Mucosa of descending colon (tissue), 3 donors: ENCODE data around the gene DCHS2. TPM values are rescaled to one million over a fixed set of nuclear protein-coding genes. Genes with fewer than 3 reads are reported as not detected.
A peak's percentile ranks its signal among the peaks of the same experiment; 100 is the strongest.

Source experiments
- ATAC-seq: fragments of 200-7000 bp; cut with Tn5 transposase; one replicate; pipeline ENCODE4 v1.9.1; 2020; ENCODE audit warnings: mild to moderate bottlenecking, moderate library complexity
- DNase-seq, 3 donors: peaks; one replicate each; pipeline ENCODE4 v3.0.0-alpha.2; 2020
- H3K36me3 ChIP-seq: fragments of 200-600 bp; one replicate; pipeline ENCODE4 v1.8.0; 2021; ENCODE audit warnings: low read depth, mild to moderate bottlenecking
- H3K4me1 ChIP-seq: fragments of 200-600 bp; one replicate; pipeline ENCODE4 v1.8.0; 2021; ENCODE audit warnings: low read depth, mild to moderate bottlenecking
- H3K4me3 ChIP-seq: fragments of 200-600 bp; one replicate; pipeline ENCODE4 v1.8.0; 2021; ENCODE audit warnings: mild to moderate bottlenecking
- H3K9me3 ChIP-seq: fragments of 200-600 bp; one replicate; pipeline ENCODE4 v1.8.0; 2021; ENCODE audit warnings: mild to moderate bottlenecking
- CTCF ChIP-seq: fragments of 200-600 bp; IDR thresholded peaks from one replicate; pipeline ENCODE4 v1.8.0; 2022; ENCODE audit warnings: antibody characterized with exemption, mild to moderate bottlenecking
- intact Hi-C, 2 donors: fragments of 100-400 bp; cut with DNase I in 1 of 2; cut with micrococcal nuclease in 1 of 2; formaldehyde crosslinking; loops; one replicate each; pipeline versions ENCODE4 v1.11.0 to v1.11.1; 2022; cut with DNase I, micrococcal nuclease
- total RNA-seq, 3 donors: library from RNA; stranded (reverse); fragmentation: NEBNext Ultra II Directional in 2 of 3; extraction: Animal tissue kit (Norgen Biotek cat#: 25700) in 2 of 3; gene quantifications; one replicate each; pipeline versions ENCODE4 v1.2.1 to v1.2.4, GENCODE V29; 2021 to 2023
- donor health status: DM: no; HTN: no; CAD: no; lungs with moderate emphysema.
- donor health status: DM: no; HTN: no; CAD: no.
- donor health status: DM: no; HTN: yes; CAD: no.

Gene DCHS2
- total RNA-seq, 3 donors from 2014 or later = 0.58 to 9.6 (median 1.1) TPM

DNA sequence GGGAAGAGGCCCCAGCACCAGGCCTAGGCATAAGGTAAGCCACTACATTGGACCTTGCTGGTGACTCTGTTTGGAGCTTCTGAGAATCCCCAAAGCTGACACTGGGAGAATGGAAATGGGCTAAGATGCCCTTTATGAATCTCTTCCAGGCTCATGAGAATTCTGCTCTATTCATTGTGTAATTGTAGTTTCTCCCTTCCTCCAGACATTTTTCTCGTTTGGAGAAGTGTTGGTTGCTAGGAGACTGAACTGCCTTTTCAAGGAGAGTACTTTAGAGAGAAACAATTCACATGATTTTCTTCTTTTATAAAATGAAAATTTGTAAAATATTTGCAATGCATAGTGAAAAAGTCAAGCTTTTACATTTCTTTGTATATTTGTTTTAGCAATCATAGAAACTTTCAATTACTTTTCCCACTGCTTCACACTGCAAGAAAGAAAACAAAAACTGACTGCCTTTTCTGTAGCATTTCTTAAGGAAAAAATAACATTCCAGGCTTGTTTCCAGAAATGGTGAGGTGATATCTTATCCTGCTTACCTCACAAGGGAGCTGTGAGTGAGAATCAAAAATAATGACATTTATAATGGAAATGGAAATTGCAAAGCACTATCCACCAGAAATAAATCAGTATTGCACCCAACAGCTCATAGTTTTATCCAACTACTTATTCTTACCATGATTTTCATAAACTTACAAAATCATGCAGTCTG is 24.9 kb upstream of the DCHS2 start:
- Histone ChIP-seq H3K4me3 (no peak overlapping the region), H3K4me1 (no peaks in the 10 kb centered on the region), H3K9me3 (no peaks in the 10 kb centered on the region), H3K36me3 (no peaks in the 10 kb centered on the region)
- no peak for TF ChIP-seq CTCF
- ATAC-seq (no peak), DNase-seq (no peak)
- intact Hi-C loops = no loop called here

DNA sequence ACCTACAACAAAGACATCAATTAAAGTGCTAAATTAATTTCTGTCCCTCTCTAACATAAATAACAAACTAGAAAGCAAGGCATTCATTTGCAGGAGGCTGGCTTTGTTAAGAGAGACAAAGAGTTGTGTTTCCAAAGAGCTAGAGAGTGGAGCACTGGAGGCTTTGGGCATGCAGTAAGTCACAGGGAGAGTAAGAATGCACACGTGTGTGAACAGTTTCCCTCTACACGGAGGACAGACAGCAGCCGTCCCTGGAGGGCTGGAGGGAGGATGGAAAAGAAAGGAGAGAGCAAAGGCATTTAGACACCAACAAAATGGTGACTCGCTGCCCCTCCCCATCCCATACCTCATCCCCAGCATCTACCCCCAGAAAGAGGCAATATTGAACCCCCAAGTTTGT is 20.4 kb upstream of the DCHS2 start:
- no peak for TF ChIP-seq CTCF
- intact Hi-C loops = no loop called here
- no peak for DNase-seq
- no peaks in the 10 kb centered on the region for H3K36me3 ChIP-seq
- H3K4me3 ChIP-seq = no peak overlapping the region
- no peak for ATAC-seq
- H3K9me3 ChIP-seq = no peaks in the 10 kb centered on the region
- no peaks in the 10 kb centered on the region for H3K4me1 ChIP-seq

DNA sequence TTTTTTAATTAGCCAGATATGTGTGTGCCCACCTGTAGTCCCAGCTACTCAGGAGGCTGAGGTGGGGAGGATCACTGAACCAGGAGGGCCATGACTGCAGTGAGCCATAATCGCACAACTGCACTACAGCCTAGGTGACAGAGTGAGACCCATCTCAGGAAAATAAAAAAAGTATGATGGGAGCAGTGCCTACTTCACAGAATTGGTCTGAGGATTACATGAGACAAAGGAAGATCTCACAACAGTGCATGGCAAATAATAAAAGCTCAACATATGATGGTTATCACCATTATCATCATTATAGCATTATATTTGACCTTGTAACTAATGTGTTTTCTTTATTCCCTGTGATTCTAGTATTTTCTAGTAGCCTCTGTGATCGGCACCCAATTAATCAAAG is 19.9 kb upstream of the DCHS2 start:
- Histone ChIP-seq H3K36me3 (no peaks in the 10 kb centered on the region), H3K4me3 (no peak overlapping the region), H3K9me3 (no peaks in the 10 kb centered on the region), H3K4me1 (no peaks in the 10 kb centered on the region)
- intact Hi-C loops = no loop called here
- TF ChIP-seq CTCF = no peak
- ATAC-seq (no peak), DNase-seq (no peak)

- ATAC-seq = no peak
- Histone ChIP-seq H3K36me3 (no peaks in the 10 kb centered on the region), H3K9me3 (no peaks in the 10 kb centered on the region), H3K4me1 (no peaks in the 10 kb centered on the region), H3K4me3 (no peak overlapping the region)
- intact Hi-C loops = loop anchor here in 1 of 2 donors (5.0 kb wide), 1 partner anchor 110 kb away; no protein-coding TSS in a partner anchor
- DNase-seq = no peak
- TF ChIP-seq CTCF = no peak
Measured at GRCh38 chr4:154507156-154507555, 15.6 kb upstream of the DCHS2 start.

DNA sequence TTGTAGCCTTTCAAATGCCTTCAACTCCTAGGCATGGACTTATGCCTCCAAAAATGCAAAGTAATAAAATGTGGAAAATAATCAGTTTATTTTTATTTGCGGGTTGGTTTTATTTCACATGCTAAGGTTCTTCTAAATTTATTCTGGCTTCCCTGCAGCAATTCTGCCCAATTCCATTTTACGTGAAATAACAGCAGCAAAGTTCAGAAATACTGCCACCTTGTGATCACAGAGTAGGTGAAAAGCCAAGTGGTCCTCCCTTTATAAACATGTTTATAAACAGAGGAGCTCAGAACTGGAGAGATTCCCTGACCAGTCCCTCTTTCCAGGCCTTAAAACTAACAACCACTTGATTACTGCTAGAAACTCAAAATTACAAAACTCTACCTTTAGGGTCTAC is 14.7 kb upstream of the DCHS2 start:
- H3K4me1 ChIP-seq = no peaks in the 10 kb centered on the region
- ATAC-seq (no peak), DNase-seq (peak in 1 of 3 donors; percentile 32)
- no peaks in the 10 kb centered on the region for H3K9me3 ChIP-seq
- H3K4me3 ChIP-seq = no peak overlapping the region
- TF ChIP-seq CTCF = no peak
- intact Hi-C loops = loop anchor here in 1 of 2 donors (5.0 kb wide), 1 partner anchor 109 kb away; no protein-coding TSS in a partner anchor
- no peaks in the 10 kb centered on the region for H3K36me3 ChIP-seq
